ENCODE measurements around the gene GCSH. TPM values are rescaled to one million over a fixed set of nuclear protein-coding genes. Genes with fewer than 3 reads are reported as not detected.

GCSH gene
- total RNA-seq, 1 experiment from 2014 or later = 117 TPM

DNA sequence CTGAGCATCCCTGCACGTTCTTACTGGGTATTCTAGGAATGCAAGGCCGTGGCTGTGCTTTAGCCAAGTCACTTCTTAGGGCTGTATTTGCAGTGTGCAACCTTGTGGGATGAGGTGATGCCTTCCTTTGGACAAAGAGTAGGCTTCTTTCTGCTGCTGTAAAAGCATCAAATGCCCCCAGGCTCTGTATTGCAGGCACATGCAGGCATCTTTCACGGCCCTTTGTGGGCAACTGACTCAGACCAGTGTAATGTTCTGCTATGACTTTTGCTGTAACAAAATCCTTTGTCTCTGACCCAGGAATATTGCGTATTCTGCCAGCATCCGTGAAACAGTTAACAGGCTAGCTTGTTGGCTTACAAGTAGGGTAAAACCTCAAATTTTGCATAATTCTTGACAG, 30.9 kb upstream of the GCSH start (continued):
- TF ChIP-seq CTCF (IDR thresholded peaks at IDR 0.05 in 2 of 3, conservative IDR thresholded peaks at IDR 0.05 in 1 of 3; ENCODE audit: borderline replicate concordance in 1 of 3, insufficient read depth in 1 of 3, low read depth in 2 of 3, low read length in 2 of 3) (no peak), SP1 (IDR thresholded peaks at IDR 0.05; ENCODE audit: low read depth) (no peak)

DNA sequence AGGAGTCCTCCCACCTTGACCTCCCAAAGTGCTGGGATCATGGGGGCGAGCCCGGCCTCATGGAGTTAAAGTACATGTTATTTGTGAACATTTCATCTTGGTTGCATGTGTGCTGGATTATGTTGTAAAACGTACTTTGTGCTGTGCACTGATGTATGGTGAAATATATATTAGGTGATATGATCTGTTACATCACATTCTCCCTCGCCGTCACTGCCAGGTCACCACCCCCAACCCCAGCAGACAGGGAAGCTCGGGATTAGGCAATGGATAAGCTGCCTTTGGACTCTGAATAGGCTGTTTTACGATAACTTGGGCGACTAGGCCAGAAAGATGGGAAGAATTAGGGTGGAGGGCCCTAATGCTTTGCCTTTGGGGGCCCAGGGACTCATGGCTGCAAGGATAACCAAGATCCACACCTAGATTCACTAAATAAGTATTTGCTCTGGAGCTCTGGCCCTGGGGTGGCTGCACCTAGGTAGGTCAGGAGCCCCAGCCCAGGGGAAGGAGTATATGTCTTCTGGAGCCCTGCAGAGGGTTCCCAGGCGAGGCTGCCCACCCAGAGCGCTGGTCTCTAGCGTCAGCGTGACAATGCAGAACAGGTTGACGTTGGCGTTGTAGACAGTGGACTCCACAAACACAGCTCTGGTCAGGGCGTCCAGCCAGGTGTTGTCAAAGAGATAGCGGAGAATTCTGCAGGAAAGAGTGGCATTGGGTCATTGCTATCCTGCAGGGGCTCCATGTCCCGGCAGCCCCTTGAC, 27.1 kb upstream of the GCSH start:
- CTCF ChIA-PET = no interaction called here

More for the DNA sequence above, 27.1 kb upstream of the GCSH start:
- H3K36me3 ChIP-seq (ENCODE audit: control insufficient read depth in 1 of 2, insufficient read depth in 2 of 2, low read length in 2 of 2) = no peaks in the 10 kb centered on the region
- no peak overlapping the region for H3K27ac ChIP-seq (ENCODE audit: low read depth, low read length)
- ATAC-seq = no peak
- no peak overlapping the region for H3K9ac ChIP-seq (ENCODE audit: low read length)
- no peak overlapping the region for H2AFZ ChIP-seq (ENCODE audit: low read depth, low read length, poor library complexity, severe bottlenecking)
- no peaks in the 10 kb centered on the region for H3K4me1 ChIP-seq (ENCODE audit: control insufficient read depth in 1 of 2, insufficient read depth in 2 of 2, low read length in 2 of 2)
- H3K27me3 ChIP-seq (ENCODE audit: insufficient read depth, low read length) = 0 out of 2 replicates have a peak, but pooled peaks cover 5% of the 10 kb centered on the region
- intact Hi-C loops (cut with micrococcal nuclease) = no loop called here
- DNase-seq (ENCODE audit: low read depth, low spot score) = no peak
- H3K79me2 ChIP-seq (ENCODE audit: insufficient read depth, low read length) = no peaks in the 10 kb centered on the region
- POLR2A ChIA-PET = no interaction called here
- H3K4me2 ChIP-seq (ENCODE audit: low read length) = no peak overlapping the region
- H4K20me1 ChIP-seq (ENCODE audit: insufficient read depth) = no peaks in the 10 kb centered on the region
- BruUV-seq (replicated peaks) = no TSS peak
- TF ChIP-seq YY1 (IDR thresholded peaks at IDR 0.05; ENCODE audit: extremely low read depth, insufficient replicate concordance, low read depth, low read length) (no peak), SP1 (IDR thresholded peaks at IDR 0.05; ENCODE audit: low read depth) (no peak), EGR1 (IDR thresholded peaks at IDR 0.05; ENCODE audit: low read depth) (no peak), RAD21 (IDR thresholded peaks at IDR 0.05; ENCODE audit: low read depth) (no peak), EZH2 (IDR thresholded peaks at IDR 0.05) (no peak), FOSL1 (IDR thresholded peaks at IDR 0.05; ENCODE audit: low read depth) (no peak), REST (IDR thresholded peaks at IDR 0.05; ENCODE audit: low read depth) (no peak), POLR2AphosphoS5 (IDR thresholded peaks at IDR 0.05; ENCODE audit: low read depth, low read length) (no peak), MAX (IDR thresholded peaks at IDR 0.05) (no peak), ZFX (IDR thresholded peaks at IDR 0.05) (no peak), SRF (IDR thresholded peaks at IDR 0.05; ENCODE audit: low read depth) (no peak), CBX3 (IDR thresholded peaks at IDR 0.05; ENCODE audit: low read depth) (no peak), JUND (IDR thresholded peaks at IDR 0.05) (no peak), ZNF274 (IDR thresholded peaks at IDR 0.05; ENCODE audit: low read depth, low read length) (no peak), ATF3 (IDR thresholded peaks at IDR 0.05) (no peak), CEBPB (IDR thresholded peaks at IDR 0.05; ENCODE audit: low read depth) (no peak)
- no peak overlapping the region for H3K4me3 ChIP-seq (replicated peaks in 1 of 2; ENCODE audit: low read depth in 1 of 2, low read length in 2 of 2)
- RAD21 ChIA-PET (ENCODE audit: low non-redundant PET in 1 of 2, low total read pairs in 2 of 2, uncharacterized antibody in 2 of 2, unreplicated experiment in 2 of 2) = no interaction called here
- no peaks in the 10 kb centered on the region for H3K9me2 ChIP-seq (ENCODE audit: insufficient read depth)
- H3K9me3 ChIP-seq (ENCODE audit: control insufficient read depth in 1 of 2, insufficient read depth in 1 of 2, low read depth in 1 of 2, low read length in 2 of 2) = no peaks in the 10 kb centered on the region

All from HCT116 (cell line).